Raji (cell line): Measurements from ENCODE around the gene TACR2.

ENCODE experiments used
- POLR2A ChIP-seq: IDR thresholded peaks from 2 replicates; pipeline ENCODE4 v1.6.1; 2011; ENCODE audit warnings: low read depth, low read length, control low read depth; ENCODE audit not compliant: insufficient read depth

TACR2 gene

GRCh38 chr10:69383558-69383957, 33.2 kb downstream of the TACR2 start:
- no peak for TF ChIP-seq POLR2A

- no peak for TF ChIP-seq POLR2A
Measured at GRCh38 chr10:69382382-69383117, 34.2 kb downstream of the TACR2 start.

- no peak for TF ChIP-seq POLR2A
Measured at GRCh38 chr10:69379800-69380199, 36.9 kb downstream of the TACR2 start.

- no peak for TF ChIP-seq POLR2A
Measured at GRCh38 chr10:69377933-69378332, 38.8 kb downstream of the TACR2 start.

- TF ChIP-seq POLR2A: no peak
Measured at GRCh38 chr10:69377191-69377590, 39.5 kb downstream of the TACR2 start.

- no peak for TF ChIP-seq POLR2A
Measured at GRCh38 chr10:69376662-69377061, 40.1 kb downstream of the TACR2 start.

GRCh38 chr10:69375307-69376151, 41.2 kb downstream of the TACR2 start:
- no peak for TF ChIP-seq POLR2A

- no peak for TF ChIP-seq POLR2A
Measured at GRCh38 chr10:69374931-69375306, 41.8 kb downstream of the TACR2 start.

- TF ChIP-seq POLR2A: no peak
Measured at GRCh38 chr10:69374242-69374641, 42.5 kb downstream of the TACR2 start.

GRCh38 chr10:69372126-69372980, 44.4 kb downstream of the TACR2 start:
- TF ChIP-seq POLR2A: no peak

- TF ChIP-seq POLR2A: no peak
Measured at GRCh38 chr10:69367469-69367868, 49.2 kb downstream of the TACR2 start.

- no peak for TF ChIP-seq POLR2A
Measured at GRCh38 chr10:69366738-69367137, 50.0 kb downstream of the TACR2 start.

- TF ChIP-seq POLR2A: no peak
Measured at GRCh38 chr10:69364232-69364940, 52.3 kb downstream of the TACR2 start.

- TF ChIP-seq POLR2A: no peak
Measured at GRCh38 chr10:69363666-69364065, 53.1 kb downstream of the TACR2 start.

GRCh38 chr10:69362471-69362954, 54.2 kb downstream of the TACR2 start:
- no peak for TF ChIP-seq POLR2A

GRCh38 chr10:69361303-69361614, 55.5 kb downstream of the TACR2 start:
- TF ChIP-seq POLR2A: no peak
